CD4-positive, alpha-beta T cell treated with Interleukin-6 at 100 ng/mL for 8 hours (primary cell): ENCODE results near the gene DYNLT2.
"Not testable (repeated sequence)": the region's sequence is repeated elsewhere in the genome, so short reads cannot be mapped to it uniquely, and the experiment has no call there.

Source experiments
- DNase-seq: peaks from one replicate; pipeline ENCODE4 v3.0.0-alpha.2; 2020; ENCODE audit warnings: mixed read lengths, low spot score

The DYNLT2 gene

GRCh38 chr6:169701311-169701953 lies 49.9 kb downstream of the DYNLT2 start:
- DNase-seq: no peak

- no peak for DNase-seq
These were observed 51.1 kb downstream of the DYNLT2 start for GRCh38 chr6:169700296-169700695.

- DNase-seq: not testable (repeated sequence)
These were observed 54.3 kb downstream of the DYNLT2 start for GRCh38 chr6:169697115-169697514.

- no peak for DNase-seq
These were observed 56.2 kb downstream of the DYNLT2 start for GRCh38 chr6:169695131-169695530.

- no peak for DNase-seq
These were observed 58.9 kb downstream of the DYNLT2 start for GRCh38 chr6:169692516-169692915.

- DNase-seq: no peak
These were observed 60.1 kb downstream of the DYNLT2 start for GRCh38 chr6:169691260-169691659.
